IMR-90 (cell line): ENCODE measurements around the gene UGGT2. TPM values are rescaled to one million over a fixed set of nuclear protein-coding genes. Genes with fewer than 3 reads are reported as not detected.

Experiments
- ATAC-seq: fragments of 200-7000 bp; cut with Tn5 transposase; 2 replicates; pipeline ENCODE4 v1.9.1; 2020; ENCODE audit warnings: low read depth, mild to moderate bottlenecking, moderate library complexity
- BruUV-seq: library from RNA; stranded (reverse); fragments of 400-500 nt; replicated peaks from 2 replicates; lab custom pipeline; 2021; lab: Mats Ljungman, UMichigan
- CTCF ChIA-PET: fragments of 300-600 bp; formaldehyde crosslinking; extraction: SDS; loops from one replicate; lab custom pipeline; 2021; ENCODE audit warnings: antibody characterized with exemption; lab: Yijun Ruan, JAX
- POLR2A ChIA-PET: fragments of 300-600 bp; sonication (Branson Sonifier 250); formaldehyde crosslinking; loops from one replicate; lab custom pipeline; 2022; ENCODE audit warnings: antibody characterized with exemption; ENCODE audit not compliant: unreplicated experiment; lab: Charles Lee
- DNase-seq: peaks from one replicate; pipeline ENCODE4 v3.0.0; 2013
- H2AFZ ChIP-seq: replicated peaks from 2 replicates; pipeline ENCODE3; 2013; ENCODE audit warnings: low read length, mild to moderate bottlenecking; ENCODE audit not compliant: poor library complexity
- H2AK5ac ChIP-seq: 2 replicates; pipeline ENCODE4 v1.6.1; 2013; ENCODE audit warnings: low read depth, low read length, inconsistent platforms
- H2AK9ac ChIP-seq: replicated peaks from 2 replicates; pipeline ENCODE3; 2013; ENCODE audit warnings: mild to moderate bottlenecking, low read depth, low read length, moderate library complexity; ENCODE audit not compliant: poor library complexity
- H2BK120ac ChIP-seq: 2 replicates; pipeline ENCODE4 v1.6.1; 2013; ENCODE audit warnings: low read depth, low read length, inconsistent platforms
- H2BK15ac ChIP-seq: 3 replicates; pipeline ENCODE4 v1.6.1; 2013; ENCODE audit warnings: low read depth, low read length, inconsistent platforms
- H2BK20ac ChIP-seq: 2 replicates; pipeline ENCODE4 v1.6.1; 2013; ENCODE audit warnings: low read depth, mild to moderate bottlenecking, inconsistent platforms, low read length, moderate library complexity
- H2BK5ac ChIP-seq: 2 replicates; pipeline ENCODE4 v1.6.1; 2013; ENCODE audit warnings: mild to moderate bottlenecking, low read depth, low read length, inconsistent platforms; ENCODE audit not compliant: poor library complexity, severe bottlenecking
- H3K14ac ChIP-seq: replicated peaks from 2 replicates; pipeline ENCODE4 v1.6.1; 2013; ENCODE audit warnings: low read depth, low read length, inconsistent platforms
- H3K18ac ChIP-seq: 2 replicates; pipeline ENCODE4 v1.6.1; 2013; ENCODE audit warnings: low read depth, low read length, control low read depth
- H3K23ac ChIP-seq: 2 replicates; pipeline ENCODE4 v1.6.1; 2013; ENCODE audit warnings: low read depth, low read length, inconsistent platforms
- H3K27ac ChIP-seq: 2 replicates; pipeline ENCODE4 v1.5.1; 2013; ENCODE audit warnings: mild to moderate bottlenecking, control low read depth, low read length; ENCODE audit not compliant: insufficient read depth
- H3K27me3 ChIP-seq: 2 replicates; pipeline ENCODE4 v1.6.1; 2013; ENCODE audit warnings: low read length; ENCODE audit not compliant: control insufficient read depth, insufficient read depth
- H3K36me3 ChIP-seq: 2 replicates; pipeline ENCODE4 v1.6.1; 2013; ENCODE audit warnings: low read length, mixed read lengths; ENCODE audit not compliant: control insufficient read depth, insufficient read depth
- H3K4ac ChIP-seq: 2 replicates; pipeline ENCODE4 v1.6.1; 2013; ENCODE audit warnings: low read depth, low read length, inconsistent platforms
- H3K4me1 ChIP-seq: 2 replicates; pipeline ENCODE4 v1.6.1; 2013; ENCODE audit warnings: low read length, mixed read lengths; ENCODE audit not compliant: control insufficient read depth, insufficient read depth
- H3K4me2 ChIP-seq: 2 replicates; pipeline ENCODE4 v1.6.1; 2013; ENCODE audit warnings: low read depth, mild to moderate bottlenecking, control low read depth, low read length, moderate library complexity
- H3K4me3 ChIP-seq: 2 replicates; pipeline ENCODE4 v1.5.1; 2013; ENCODE audit warnings: low read depth, mild to moderate bottlenecking, control low read depth, low read length, moderate library complexity; ENCODE audit not compliant: insufficient read depth
- H3K56ac ChIP-seq: 2 replicates; pipeline ENCODE4 v1.6.1; 2013; ENCODE audit warnings: low read length, inconsistent platforms; ENCODE audit not compliant: insufficient read depth; ENCODE audit errors: extremely low read depth
- H3K79me1 ChIP-seq, 2 experiments: 2 replicates each; pipeline ENCODE4 v1.6.1; 2013; ENCODE audit warnings: low read length in 2 of 2, inconsistent platforms in 1 of 2, low read depth in 1 of 2
- H3K9ac ChIP-seq: 2 replicates; pipeline ENCODE4 v1.6.1; 2013; ENCODE audit warnings: low read depth, low read length, control low read depth
- H3K9me1 ChIP-seq: 2 replicates; pipeline ENCODE4 v1.6.1; 2013; ENCODE audit warnings: low read length, inconsistent platforms; ENCODE audit not compliant: insufficient read depth
- H3K9me3 ChIP-seq: 2 replicates; pipeline ENCODE4 v1.6.1; 2013; ENCODE audit warnings: low read length; ENCODE audit not compliant: control insufficient read depth, insufficient read depth
- H4K20me1 ChIP-seq: 2 replicates; pipeline ENCODE4 v1.6.1; 2013; ENCODE audit warnings: low read length, inconsistent platforms; ENCODE audit not compliant: insufficient read depth
- H4K5ac ChIP-seq: 2 replicates; pipeline ENCODE4 v1.6.1; 2013; ENCODE audit warnings: mild to moderate bottlenecking, low read depth, low read length, control low read depth
- H4K8ac ChIP-seq, 2 experiments: 2 replicates each; pipeline ENCODE4 v1.6.1; 2013; ENCODE audit warnings: low read depth in 2 of 2, low read length in 2 of 2, control low read depth in 1 of 2, inconsistent platforms in 1 of 2
- H4K91ac ChIP-seq: 2 replicates; pipeline ENCODE4 v1.6.1; 2013; ENCODE audit warnings: low read depth, low read length, inconsistent platforms; ENCODE audit not compliant: insufficient read depth
- CEBPB ChIP-seq: IDR thresholded peaks from 2 replicates; pipeline ENCODE4 v1.6.1; 2012; ENCODE audit warnings: low read depth, low read length, improper control_type of control experiment
- MAFK ChIP-seq: IDR thresholded peaks from 2 replicates; pipeline ENCODE4 v1.6.1; 2012; ENCODE audit warnings: low read depth, low read length, improper control_type of control experiment
- MXI1 ChIP-seq: IDR thresholded peaks from 2 replicates; pipeline ENCODE4 v1.6.1; 2012; ENCODE audit warnings: low read depth, mild to moderate bottlenecking, low read length, moderate library complexity, borderline replicate concordance
- RFX5 ChIP-seq: IDR thresholded peaks from 2 replicates; pipeline ENCODE4 v1.8.0; 2012; ENCODE audit warnings: low read depth, mild to moderate bottlenecking, low read length, moderate library complexity
- WGBS, 2 experiments: methylation state at CpG; one replicate each; pipeline versions ENCODE4 v1.1.5 to v1.1.7; 2013; ENCODE audit warnings: missing lambda C conversion rate in 2 of 2; ENCODE audit not compliant: insufficient read length in 1 of 2; ENCODE audit errors: extremely low coverage in 2 of 2; 5-methylcytosine and 5-hydroxymethylcytosine counted together
- dilution Hi-C: fragments of 300-500 bp; cut with HindIII; formaldehyde crosslinking; loops from one replicate; pipeline ENCODE4 v1.14.3; 2018; ENCODE audit warnings: low sequenced_read_pairs; ENCODE audit not compliant: unreplicated experiment
- in situ Hi-C: fragments of 300-500 bp; cut with MboI; formaldehyde crosslinking; loops from 3 replicates; pipeline ENCODE4 v1.14.3; 2019; ENCODE audit warnings: low sequenced_read_pairs, inconsistent platforms, mixed read lengths
- intact Hi-C: fragments of 100-400 bp; cut with micrococcal nuclease; formaldehyde crosslinking; loops from 2 replicates; pipeline ENCODE4 v1.10.0; 2022
- polyA plus RNA-seq, 3 experiments: library from polyadenylated mRNA; depleted of rRNA; stranded (reverse); fragments of >200 nt; gene quantifications; 2 replicates each; pipeline ENCODE4 v1.2.3, GENCODE V29; 2012; ENCODE audit warnings: low replicate concordance in 1 of 3
- total RNA-seq: library from RNA; depleted of rRNA; stranded (reverse); fragments of >200 nt; gene quantifications from 2 replicates; pipeline ENCODE4 v1.2.3, GENCODE V29; 2012
- TF ChIP-seq, protein P1 (sequence below): conservative IDR thresholded peaks from 2 replicates; pipeline ENCODE4 v1.5.1; 2012; ENCODE audit warnings: mild to moderate bottlenecking, low read depth, low read length, improper control_type of control experiment

The UGGT2 gene
- total and polyA plus RNA-seq, 2 of the 4 experiments (the other 2 are of a cell fraction) = 21.4 to 40.1 TPM

DNA sequence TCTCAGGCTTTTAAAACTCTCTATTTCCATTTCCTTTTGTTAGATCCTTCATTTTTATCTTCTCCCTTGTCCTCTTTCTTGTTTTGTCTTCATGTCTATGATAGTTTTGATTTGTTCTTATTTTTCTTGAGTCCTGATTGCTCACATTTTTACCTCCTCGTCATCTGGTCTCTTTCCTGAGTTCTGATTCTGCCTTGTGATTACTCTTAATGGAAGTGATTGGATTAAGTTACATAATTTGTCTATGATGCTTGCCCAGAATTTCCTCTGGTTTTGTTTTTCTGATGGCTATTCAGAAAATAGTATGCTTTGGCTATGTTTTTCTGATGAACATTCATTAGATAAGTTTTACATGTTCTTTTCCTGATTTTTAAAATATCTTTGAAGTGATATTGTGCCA is 273.7 kb downstream of the UGGT2 start:
- H2AK9ac ChIP-seq = no peak overlapping the region
- H3K56ac ChIP-seq = no peak overlapping the region
- WGBS, 2 experiments = no CpG with 5 or more reads among the region's 1 CpG
- H2BK5ac ChIP-seq = no peak overlapping the region
- no peak overlapping the region for H3K4ac ChIP-seq
- ChIA-PET POLR2A (no interaction called here), CTCF (no interaction called here)
- H3K23ac ChIP-seq = no peak overlapping the region
- DNase-seq (no peak), ATAC-seq (no peak)
- H2AFZ ChIP-seq = no peak overlapping the region
- H3K14ac ChIP-seq = no peak overlapping the region
- H3K4me1 ChIP-seq = peaks cover 6% of the 10 kb centered on the region
- TF ChIP-seq RFX5 = no peak
- TF ChIP-seq CEBPB = no peak
- no peak for TF ChIP-seq MXI1
- no peak for TF ChIP-seq MAFK
- TF ChIP-seq, protein P1, sequence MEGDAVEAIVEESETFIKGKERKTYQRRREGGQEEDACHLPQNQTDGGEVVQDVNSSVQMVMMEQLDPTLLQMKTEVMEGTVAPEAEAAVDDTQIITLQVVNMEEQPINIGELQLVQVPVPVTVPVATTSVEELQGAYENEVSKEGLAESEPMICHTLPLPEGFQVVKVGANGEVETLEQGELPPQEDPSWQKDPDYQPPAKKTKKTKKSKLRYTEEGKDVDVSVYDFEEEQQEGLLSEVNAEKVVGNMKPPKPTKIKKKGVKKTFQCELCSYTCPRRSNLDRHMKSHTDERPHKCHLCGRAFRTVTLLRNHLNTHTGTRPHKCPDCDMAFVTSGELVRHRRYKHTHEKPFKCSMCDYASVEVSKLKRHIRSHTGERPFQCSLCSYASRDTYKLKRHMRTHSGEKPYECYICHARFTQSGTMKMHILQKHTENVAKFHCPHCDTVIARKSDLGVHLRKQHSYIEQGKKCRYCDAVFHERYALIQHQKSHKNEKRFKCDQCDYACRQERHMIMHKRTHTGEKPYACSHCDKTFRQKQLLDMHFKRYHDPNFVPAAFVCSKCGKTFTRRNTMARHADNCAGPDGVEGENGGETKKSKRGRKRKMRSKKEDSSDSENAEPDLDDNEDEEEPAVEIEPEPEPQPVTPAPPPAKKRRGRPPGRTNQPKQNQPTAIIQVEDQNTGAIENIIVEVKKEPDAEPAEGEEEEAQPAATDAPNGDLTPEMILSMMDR = no peak
- H3K79me1 ChIP-seq = peaks cover 10 to 21% of the 10 kb centered on the region in 2 experiments; a peak in 3 of 4 replicates
- in situ Hi-C loops (no loop called here), dilution Hi-C loops (no loop called here), intact Hi-C loops (loop anchor here (10.0 kb wide), 1 partner anchor 105 kb away; the partner anchor contains the start of gene DNAJC3)
- no peak overlapping the region for H3K4me2 ChIP-seq
- H3K9me3 ChIP-seq = no peaks in the 10 kb centered on the region
- no peak overlapping the region for H3K18ac ChIP-seq
- peaks cover 6% of the 10 kb centered on the region for H3K9me1 ChIP-seq
- H4K91ac ChIP-seq = no peak overlapping the region
- H4K20me1 ChIP-seq = peaks cover 9% of the 10 kb centered on the region; the same call in 1 of the 2 replicates
- H3K27me3 ChIP-seq = no peaks in the 10 kb centered on the region
- no TSS peak for BruUV-seq
- H2BK120ac ChIP-seq = no peak overlapping the region
- no peak overlapping the region for H2BK20ac ChIP-seq
- H4K5ac ChIP-seq = no peak overlapping the region
- peaks cover 3% of the 10 kb centered on the region; the same call in 1 of the 2 replicates for H3K36me3 ChIP-seq
- no peak overlapping the region for H2AK5ac ChIP-seq
- H2BK15ac ChIP-seq = no peak overlapping the region
- no peak overlapping the region for H4K8ac ChIP-seq
- no peak overlapping the region for H3K4me3 ChIP-seq
- H3K27ac ChIP-seq = no peak overlapping the region
- no peak overlapping the region for H3K9ac ChIP-seq
